Effector memory CD8-positive, alpha-beta T cell (primary cell): ENCODE data around the gene CCDC92.
"Not testable (repeated sequence)": the region's sequence is repeated elsewhere in the genome, so short reads cannot be mapped to it uniquely, and the experiment has no call there.

Experiments used
- ATAC-seq: fragments of 150-1000 bp; cut with Tn5 transposase; replicated peaks from 2 replicates; pipeline ENCODE4 v1.10.0; 2021; ENCODE audit warnings: mild to moderate bottlenecking, moderate library complexity
- DNase-seq, 3 experiments: peaks; one replicate each; pipeline ENCODE4 v3.0.0; 2021
- H3K27ac Mint-ChIP-seq, 2 donors: one replicate each; pipeline ENCODE4 v1.8.0; 2022; ENCODE audit warnings: mild to moderate bottlenecking in 2 of 2, mixed read lengths in 2 of 2, moderate library complexity in 2 of 2
- H3K27me3 Mint-ChIP-seq, 2 donors: one replicate each; pipeline ENCODE4 v1.8.0; 2022; ENCODE audit warnings: mixed read lengths in 2 of 2
- H3K36me3 Mint-ChIP-seq: one replicate; pipeline ENCODE4 v1.8.0; 2022; ENCODE audit warnings: mild to moderate bottlenecking, moderate library complexity, mixed read lengths; ENCODE audit not compliant: insufficient read depth
- H3K4me1 Mint-ChIP-seq, 2 donors: one replicate each; pipeline ENCODE4 v1.8.0; 2022; ENCODE audit warnings: low read depth in 2 of 2, mixed read lengths in 2 of 2
- H3K4me3 Mint-ChIP-seq, 2 donors: one replicate each; pipeline ENCODE4 v1.8.0; 2022; ENCODE audit warnings: mild to moderate bottlenecking in 2 of 2, mixed read lengths in 2 of 2, moderate library complexity in 2 of 2
- H3K9me3 Mint-ChIP-seq, 2 donors: one replicate each; pipeline ENCODE4 v1.8.0; 2022; ENCODE audit warnings: mixed read lengths in 2 of 2

The CCDC92 gene

DNA sequence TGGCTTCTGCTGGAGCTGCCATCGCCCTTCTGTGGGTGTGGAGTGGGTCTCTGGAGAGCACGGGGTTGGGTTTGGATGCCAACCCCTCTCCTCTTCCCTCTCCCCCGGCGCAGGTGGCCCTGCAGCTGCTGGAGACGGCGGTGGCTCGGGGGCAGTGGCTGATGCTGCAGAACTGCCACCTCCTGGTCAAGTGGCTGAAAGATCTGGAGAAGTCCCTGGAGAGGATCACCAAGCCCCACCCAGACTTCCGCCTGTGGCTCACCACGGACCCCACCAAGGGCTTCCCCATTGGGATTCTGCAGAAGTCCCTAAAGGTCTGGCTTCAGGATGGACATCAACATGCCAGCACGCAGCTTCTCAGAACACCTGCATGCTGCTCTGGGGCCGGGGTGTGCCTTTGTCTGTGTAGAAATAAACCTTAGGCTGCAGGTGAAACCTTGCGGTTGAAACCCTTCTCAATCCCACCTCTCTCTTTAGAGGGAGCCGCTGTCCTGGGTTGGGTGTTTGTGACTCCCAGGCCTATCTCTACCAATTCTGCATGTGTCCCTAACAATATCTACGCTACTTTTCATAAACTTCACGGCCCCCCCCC, 44.3 kb downstream of the CCDC92 start:
- H3K36me3 Mint-ChIP-seq, result no peaks in the 10 kb centered on the region
- peak overlapping the region in 1 of 2 donors; percentile 26 for H3K27ac Mint-ChIP-seq
- DNase-seq (no peak), ATAC-seq (no peak)
- H3K27me3 Mint-ChIP-seq, result peaks cover 25 to 63% of the 10 kb centered on the region in 2 donors
- no peaks in the 10 kb centered on the region for H3K9me3 Mint-ChIP-seq
- H3K4me3 Mint-ChIP-seq, result no peak overlapping the region
- peaks cover 11 to 13% of the 10 kb centered on the region in 2 donors for H3K4me1 Mint-ChIP-seq

DNA sequence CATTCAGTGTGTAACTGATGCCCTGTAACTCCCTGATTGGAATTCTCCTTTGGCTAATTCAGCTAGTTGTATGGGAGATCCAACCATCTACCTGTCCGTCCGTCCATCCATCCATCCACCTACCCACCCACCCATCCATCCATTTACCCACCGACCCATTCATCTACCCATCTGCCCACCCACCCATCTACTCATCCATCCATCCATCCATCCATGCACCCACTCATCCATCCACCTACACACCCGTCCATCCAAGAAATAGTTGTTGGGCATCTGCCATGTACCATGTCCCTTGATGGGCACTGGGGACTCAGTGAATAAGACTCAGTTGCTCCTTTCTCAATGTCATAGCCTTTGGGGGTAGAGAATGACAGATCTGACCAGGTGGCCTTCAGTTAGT, 48.1 kb downstream of the CCDC92 start:
- no peak for ATAC-seq
- Mint-ChIP-seq H3K4me3 (no peak overlapping the region), H3K9me3 (no peaks in the 10 kb centered on the region), H3K27ac (no peak overlapping the region), H3K27me3 (peaks cover 27 to 57% of the 10 kb centered on the region in 2 donors), H3K36me3 (no peaks in the 10 kb centered on the region), H3K4me1 (peaks cover 0 to 3% of the 10 kb centered on the region in 2 donors)
- DNase-seq, result no peak

DNA sequence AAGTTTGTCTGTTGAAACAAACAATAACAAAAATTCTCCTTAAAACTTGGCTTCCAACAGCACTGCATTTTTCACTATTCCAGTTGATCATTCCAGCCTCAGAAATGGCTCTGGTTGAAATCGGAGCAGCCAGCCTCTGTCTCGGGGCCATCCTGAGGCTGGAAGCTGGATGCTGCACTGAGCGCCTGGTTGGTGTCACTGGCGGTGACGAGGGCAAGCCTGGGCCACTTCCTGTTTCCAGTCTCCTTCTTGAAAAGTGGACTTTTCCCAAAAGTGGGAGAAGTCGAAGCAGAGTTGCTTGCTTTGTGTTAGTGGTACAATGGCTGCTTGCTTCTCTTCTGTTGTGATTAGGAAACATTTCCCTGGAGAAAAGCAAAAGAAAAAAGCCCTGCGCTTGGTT, 48.7 kb downstream of the CCDC92 start:
- no peak overlapping the region for H3K4me3 Mint-ChIP-seq
- H3K9me3 Mint-ChIP-seq, result no peaks in the 10 kb centered on the region
- ATAC-seq (no peak), DNase-seq (no peak)
- H3K27ac Mint-ChIP-seq, result no peak overlapping the region
- no peaks in the 10 kb centered on the region for H3K36me3 Mint-ChIP-seq
- H3K27me3 Mint-ChIP-seq, result peaks cover 24 to 57% of the 10 kb centered on the region in 2 donors
- peaks cover 0 to 3% of the 10 kb centered on the region in 2 donors for H3K4me1 Mint-ChIP-seq

DNA sequence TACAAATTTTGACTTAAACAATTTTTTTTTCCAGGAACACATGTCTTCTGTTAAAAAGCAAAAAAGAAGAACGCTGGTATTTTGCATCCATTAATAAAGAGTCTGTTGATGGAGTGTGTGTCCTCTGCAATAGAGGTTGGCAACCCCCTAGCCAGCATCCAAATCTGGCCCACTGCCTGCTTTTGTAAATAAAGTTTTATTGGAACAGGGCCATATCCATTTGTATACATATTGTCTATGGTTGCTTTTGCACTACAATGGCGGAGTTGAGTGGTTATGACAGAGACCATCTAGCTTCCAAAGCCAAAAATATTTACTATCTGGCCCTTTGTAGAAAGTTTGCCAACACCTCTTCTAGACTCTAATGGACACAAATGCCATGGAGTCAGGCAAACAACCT, 49.6 kb downstream of the CCDC92 start:
- Mint-ChIP-seq H3K9me3 (no peaks in the 10 kb centered on the region), H3K27ac (no peak overlapping the region), H3K4me1 (no peaks in the 10 kb centered on the region)

DNA sequence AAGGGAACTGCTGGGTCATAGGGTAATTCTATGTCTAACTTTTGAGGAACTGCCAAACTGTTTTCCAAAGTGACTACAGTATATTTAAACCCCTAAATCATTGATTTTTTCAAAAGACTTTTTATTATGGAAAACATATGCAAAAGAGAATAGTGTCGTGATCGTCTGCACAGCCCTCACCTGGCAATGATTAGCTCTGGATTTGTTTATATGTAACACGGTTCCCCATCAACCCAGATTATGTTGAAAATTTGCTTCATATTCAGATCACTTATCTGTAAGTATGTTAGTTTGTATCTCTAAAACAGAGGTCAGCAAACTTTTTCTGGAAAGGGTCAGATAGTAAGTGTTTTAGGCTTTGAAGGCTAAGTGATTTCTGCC, 52.7 kb downstream of the CCDC92 start:
- no peaks in the 10 kb centered on the region for H3K9me3 Mint-ChIP-seq
- H3K27ac Mint-ChIP-seq, result no peak overlapping the region
- ATAC-seq (no peak), DNase-seq (no peak)
- H3K4me3 Mint-ChIP-seq, result no peak overlapping the region
- H3K36me3 Mint-ChIP-seq, result no peaks in the 10 kb centered on the region
- H3K27me3 Mint-ChIP-seq, result peaks cover 18 to 60% of the 10 kb centered on the region in 2 donors
- peaks cover 10% of the 10 kb centered on the region in 2 donors for H3K4me1 Mint-ChIP-seq

More for the DNA sequence above, 49.6 kb downstream of the CCDC92 start:
- ATAC-seq (no peak), DNase-seq (no peak)
- Mint-ChIP-seq H3K36me3 (no peaks in the 10 kb centered on the region), H3K27me3 (peaks cover 21 to 57% of the 10 kb centered on the region in 2 donors), H3K4me3 (no peak overlapping the region)

DNA sequence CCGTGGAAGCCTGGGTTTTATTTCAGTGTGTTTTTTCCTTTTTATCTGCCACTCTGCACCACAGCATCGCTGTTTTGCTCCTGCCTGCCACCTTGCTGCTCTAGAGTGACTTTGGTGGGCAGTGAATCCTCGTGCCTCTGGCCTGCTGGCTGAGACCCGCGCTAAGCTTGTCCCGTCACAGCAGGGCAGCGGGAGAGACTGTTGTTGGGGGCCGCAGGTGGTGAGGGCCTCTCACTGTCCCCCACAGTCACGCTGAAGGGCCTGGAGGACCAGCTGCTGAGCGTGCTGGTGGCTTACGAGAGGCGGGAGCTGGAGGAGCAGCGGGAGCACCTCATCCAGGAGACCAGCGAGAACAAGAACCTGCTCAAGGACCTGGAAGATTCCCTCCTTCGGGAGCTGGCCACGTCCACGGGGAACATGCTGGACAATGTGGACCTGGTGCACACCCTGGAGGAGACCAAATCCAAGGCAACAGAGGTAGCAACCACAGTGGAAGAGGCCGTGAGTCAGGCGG, 55.2 kb downstream of the CCDC92 start:
- Mint-ChIP-seq H3K9me3 (no peaks in the 10 kb centered on the region), H3K36me3 (peaks cover 2% of the 10 kb centered on the region), H3K4me1 (peaks cover 10% of the 10 kb centered on the region in 2 donors), H3K4me3 (no peak overlapping the region), H3K27me3 (peaks cover 0 to 42% of the 10 kb centered on the region in 2 donors), H3K27ac (peak overlapping the region in 1 of 2 donors; percentile 79)
- no peak for ATAC-seq
- no peak for DNase-seq

DNA sequence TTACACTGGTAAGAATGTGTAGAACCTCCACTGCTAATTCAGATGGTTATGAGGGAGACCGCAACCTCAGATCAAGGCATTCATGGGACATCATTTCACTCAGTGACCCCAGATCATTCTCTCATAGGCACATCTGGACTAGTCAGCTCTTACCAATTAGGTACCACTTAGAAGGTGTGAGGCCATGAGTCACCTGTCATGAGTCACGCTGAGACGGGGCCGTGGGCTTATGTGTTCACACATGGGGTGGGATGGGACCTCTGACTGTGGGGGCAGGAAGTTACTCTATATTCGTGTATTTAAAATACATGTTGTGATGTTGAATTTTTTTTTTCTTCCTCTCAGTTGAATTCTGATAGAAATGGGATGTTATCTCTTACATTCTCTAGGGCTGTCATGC, 55.9 kb downstream of the CCDC92 start:
- Mint-ChIP-seq H3K9me3 (no peaks in the 10 kb centered on the region), H3K27me3 (peaks cover 0 to 39% of the 10 kb centered on the region in 2 donors), H3K27ac (peak overlapping the region; percentile 64 to 79), H3K4me3 (no peak overlapping the region), H3K36me3 (peaks cover 2% of the 10 kb centered on the region), H3K4me1 (peaks cover 10% of the 10 kb centered on the region in 2 donors)
- peak; percentile 95 for ATAC-seq
- DNase-seq, result peak in 2 of 3 experiments; percentile 33 to 39

DNA sequence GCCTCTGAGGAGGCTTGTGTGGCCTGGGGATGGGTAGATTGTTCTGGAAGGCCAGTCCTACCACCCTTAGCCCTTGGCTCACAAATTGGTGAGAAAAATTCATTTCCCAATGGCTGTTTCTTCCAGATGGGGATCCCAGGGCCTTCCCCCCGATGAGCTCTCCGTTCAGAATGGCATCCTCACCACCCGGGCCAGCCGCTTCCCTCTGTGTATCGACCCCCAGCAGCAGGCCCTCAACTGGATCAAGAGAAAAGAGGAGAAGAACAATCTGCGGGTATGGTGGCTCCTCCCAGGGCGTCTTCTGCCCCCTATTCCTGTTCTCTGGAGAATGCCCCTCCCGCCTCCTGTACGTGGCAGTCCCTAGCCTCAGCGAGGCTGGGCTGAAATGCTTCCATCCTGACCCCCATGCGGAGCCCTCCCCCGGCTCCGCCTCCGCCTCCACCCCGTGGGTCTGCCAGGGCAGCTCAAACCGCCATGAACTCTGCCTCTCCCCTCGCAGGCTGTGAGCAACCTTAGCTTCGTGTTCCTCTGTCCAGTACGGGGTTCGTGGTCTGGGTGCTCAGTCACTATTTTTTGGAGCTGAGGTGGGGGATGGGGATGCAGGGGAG, 57.8 kb downstream of the CCDC92 start:
- no peak for DNase-seq
- Mint-ChIP-seq H3K27me3 (peaks cover 0 to 36% of the 10 kb centered on the region in 2 donors), H3K4me1 (peaks cover 10 to 12% of the 10 kb centered on the region in 2 donors), H3K4me3 (no peak overlapping the region), H3K36me3 (peaks cover 2% of the 10 kb centered on the region), H3K9me3 (no peaks in the 10 kb centered on the region), H3K27ac (no peak overlapping the region)
- no peak for ATAC-seq

DNA sequence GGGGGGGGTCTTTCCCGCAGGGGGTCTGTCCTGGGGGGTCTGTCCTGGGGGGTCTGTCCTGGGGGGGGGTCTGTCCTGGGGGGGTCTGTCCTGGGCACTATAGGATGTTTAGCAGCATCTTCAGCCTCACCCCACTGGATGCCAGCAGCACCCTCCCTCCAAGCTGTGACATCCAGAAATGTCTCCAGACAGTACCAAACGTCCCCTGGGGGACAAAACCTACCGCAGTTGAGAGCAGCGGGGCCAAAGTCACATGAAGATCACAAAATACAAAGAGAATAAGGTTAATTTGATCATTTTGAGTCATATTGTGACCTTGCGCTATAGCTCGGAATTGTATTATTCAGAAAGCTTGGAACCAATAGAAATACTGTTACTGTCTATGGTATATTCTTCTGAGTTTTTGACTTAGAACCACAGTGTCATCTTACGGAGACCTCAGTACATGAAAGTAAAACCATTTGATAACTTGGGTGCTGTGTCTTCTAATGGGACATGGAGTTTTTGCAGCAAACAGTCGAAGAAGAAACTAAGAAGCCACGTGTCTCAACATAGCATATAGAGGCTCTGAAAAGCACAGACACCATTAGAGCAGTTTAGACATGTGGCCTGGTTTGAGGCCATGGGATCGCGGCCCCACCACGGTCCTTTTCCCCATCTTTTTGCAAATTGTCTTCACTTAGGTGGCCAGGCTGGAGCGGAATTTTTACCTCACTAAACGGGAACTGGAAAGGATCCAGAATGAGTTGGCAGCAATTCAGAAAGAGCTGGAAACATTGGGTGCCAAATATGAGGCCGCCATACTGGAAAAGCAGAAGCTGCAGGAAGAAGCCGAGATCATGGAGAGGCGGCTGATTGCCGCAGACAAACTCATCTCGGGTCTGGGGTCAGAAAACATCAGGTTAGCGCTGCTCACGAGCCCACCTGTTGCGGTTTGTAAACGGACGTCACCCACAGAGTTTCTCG, 59.9 kb downstream of the CCDC92 start:
- peaks cover 0 to 19% of the 10 kb centered on the region in 2 donors for H3K27me3 Mint-ChIP-seq
- ATAC-seq, result no peak
- H3K27ac Mint-ChIP-seq, result no peak overlapping the region
- H3K4me3 Mint-ChIP-seq, result no peak overlapping the region
- DNase-seq, result no peak
- peaks cover 2% of the 10 kb centered on the region for H3K36me3 Mint-ChIP-seq
- no peaks in the 10 kb centered on the region for H3K9me3 Mint-ChIP-seq
- peaks cover 10 to 12% of the 10 kb centered on the region in 2 donors for H3K4me1 Mint-ChIP-seq

DNA sequence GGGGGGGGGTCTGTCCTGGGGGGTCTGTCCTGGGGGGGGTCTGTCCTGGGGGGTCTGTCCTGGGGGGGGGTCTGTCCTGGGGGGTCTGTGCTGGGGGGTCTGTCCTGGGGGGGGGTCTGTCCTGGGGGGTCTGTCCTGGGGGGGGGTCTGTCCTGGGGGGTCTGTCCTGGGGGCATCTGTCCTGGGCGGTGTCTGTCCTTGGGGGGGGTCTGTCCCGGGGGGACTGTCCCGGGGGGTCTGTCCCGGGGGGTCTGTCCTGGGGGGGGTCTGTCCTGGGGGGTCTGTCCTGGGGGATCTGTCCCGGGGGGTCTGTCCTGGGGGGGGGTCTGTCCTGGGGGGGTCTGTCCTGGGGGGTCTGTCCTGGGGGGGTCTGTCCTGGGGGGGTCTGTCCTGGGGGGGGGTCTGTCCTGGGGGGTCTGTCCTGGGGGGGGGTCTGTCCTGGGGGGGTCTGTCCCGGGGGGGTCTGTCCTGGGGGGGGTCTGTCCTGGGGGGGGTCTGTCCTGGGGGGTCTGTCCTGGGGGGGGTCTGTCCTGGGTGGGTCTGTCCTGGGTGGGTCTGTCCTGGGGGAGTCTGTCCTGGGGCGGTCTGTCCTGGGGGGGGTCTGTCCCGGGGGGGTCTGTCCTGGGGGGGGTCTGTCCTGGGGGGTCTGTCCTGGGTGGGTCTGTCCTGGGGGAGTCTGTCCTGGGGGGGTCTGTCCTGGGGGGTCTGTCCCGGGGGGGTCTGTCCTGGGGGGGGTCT, 60.8 kb downstream of the CCDC92 start:
- not testable (repeated sequence) for H3K4me1 Mint-ChIP-seq, ATAC-seq, H3K9me3 Mint-ChIP-seq, H3K36me3 Mint-ChIP-seq, H3K27ac Mint-ChIP-seq, DNase-seq, H3K4me3 Mint-ChIP-seq
- peaks cover 0 to 19% of the 10 kb centered on the region in 2 donors for H3K27me3 Mint-ChIP-seq

DNA sequence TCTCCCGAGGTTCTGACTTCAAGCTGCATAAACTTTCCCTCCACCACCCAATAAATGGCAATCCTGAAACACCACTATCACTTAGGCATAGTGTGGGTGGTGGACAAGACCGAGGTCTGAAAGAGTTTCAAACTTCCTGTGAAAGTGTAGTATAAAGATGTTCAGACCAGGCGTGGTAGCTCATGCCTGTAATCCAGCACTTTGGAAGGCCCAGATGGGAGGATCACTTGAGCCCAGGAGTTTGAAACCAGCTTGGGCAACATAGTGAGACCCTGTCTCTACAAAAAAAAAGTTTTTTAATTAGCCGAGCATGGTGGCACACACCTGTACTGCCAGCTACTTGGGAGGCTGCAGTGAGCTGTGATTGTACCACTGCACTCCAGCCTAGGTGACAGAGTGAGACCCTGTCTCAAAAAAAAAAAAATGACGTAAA, 61.9 kb downstream of the CCDC92 start:
- no peak for DNase-seq
- Mint-ChIP-seq H3K27ac (peak overlapping the region; percentile 86 to 87), H3K4me3 (peak overlapping the region in 1 of 2 donors; percentile 23), H3K27me3 (peaks cover 0 to 10% of the 10 kb centered on the region in 2 donors), H3K4me1 (peaks cover 0 to 3% of the 10 kb centered on the region in 2 donors), H3K9me3 (no peaks in the 10 kb centered on the region), H3K36me3 (peaks cover 2% of the 10 kb centered on the region)
- ATAC-seq, result peak; percentile 56

DNA sequence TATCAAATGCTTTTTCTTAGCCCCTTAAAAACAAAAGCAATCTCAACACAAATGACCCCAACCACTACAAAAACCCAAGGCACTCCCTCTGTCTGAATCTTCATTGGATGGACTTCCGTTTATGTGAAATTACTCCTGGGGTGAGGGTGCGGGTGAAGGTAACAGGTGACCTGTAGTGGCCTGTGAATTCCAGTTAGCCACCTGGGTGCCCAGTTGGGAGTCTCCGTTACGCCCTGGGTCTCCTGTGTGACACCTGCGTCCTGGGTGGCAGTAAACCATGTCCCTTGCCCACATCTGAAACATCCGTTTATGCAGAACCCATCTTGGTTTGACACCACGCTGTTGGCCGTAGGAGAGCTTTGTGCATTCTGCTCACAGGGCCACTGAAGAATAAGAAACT, 62.6 kb downstream of the CCDC92 start:
- H3K27me3 Mint-ChIP-seq, result peaks cover 2 to 7% of the 10 kb centered on the region in 2 donors
- peak; percentile 14 for ATAC-seq
- no peak overlapping the region for H3K4me3 Mint-ChIP-seq
- no peak for DNase-seq
- peaks cover 5 to 6% of the 10 kb centered on the region in 2 donors for H3K4me1 Mint-ChIP-seq
- peak overlapping the region; percentile 46 to 86 for H3K27ac Mint-ChIP-seq
- peaks cover 2% of the 10 kb centered on the region for H3K36me3 Mint-ChIP-seq
- no peaks in the 10 kb centered on the region for H3K9me3 Mint-ChIP-seq
